ENCODE data around the gene KCNJ10.

Gene KCNJ10

DNA sequence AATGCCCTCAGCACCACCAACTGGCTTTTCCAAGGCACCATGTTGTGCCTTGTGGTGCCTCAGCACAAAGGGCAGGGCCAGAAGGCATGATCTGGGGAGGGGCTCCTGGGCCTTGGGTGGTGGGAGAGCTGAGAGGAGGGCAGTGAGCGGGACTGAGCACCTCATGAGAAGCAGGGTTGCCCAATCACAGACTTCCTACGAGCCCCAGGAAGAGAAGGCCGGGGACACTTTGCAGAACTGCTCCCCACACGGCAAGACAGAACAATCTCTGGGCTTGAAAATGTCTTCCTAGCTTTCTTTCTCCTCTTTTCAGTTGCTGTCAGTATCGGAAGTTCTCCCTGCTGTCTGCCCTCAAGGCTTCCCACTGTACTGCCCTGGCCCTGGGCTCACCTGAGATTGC, 6.8 kb downstream of the KCNJ10 start:
- no peaks in the 10 kb centered on the region for H3K27me3 ChIP-seq (ENCODE audit: low read length)
- TF ChIP-seq EZH2phosphoT487 (conservative IDR thresholded peaks at IDR 0.05; ENCODE audit: low read length): no peak
- TF ChIP-seq, protein P1, sequence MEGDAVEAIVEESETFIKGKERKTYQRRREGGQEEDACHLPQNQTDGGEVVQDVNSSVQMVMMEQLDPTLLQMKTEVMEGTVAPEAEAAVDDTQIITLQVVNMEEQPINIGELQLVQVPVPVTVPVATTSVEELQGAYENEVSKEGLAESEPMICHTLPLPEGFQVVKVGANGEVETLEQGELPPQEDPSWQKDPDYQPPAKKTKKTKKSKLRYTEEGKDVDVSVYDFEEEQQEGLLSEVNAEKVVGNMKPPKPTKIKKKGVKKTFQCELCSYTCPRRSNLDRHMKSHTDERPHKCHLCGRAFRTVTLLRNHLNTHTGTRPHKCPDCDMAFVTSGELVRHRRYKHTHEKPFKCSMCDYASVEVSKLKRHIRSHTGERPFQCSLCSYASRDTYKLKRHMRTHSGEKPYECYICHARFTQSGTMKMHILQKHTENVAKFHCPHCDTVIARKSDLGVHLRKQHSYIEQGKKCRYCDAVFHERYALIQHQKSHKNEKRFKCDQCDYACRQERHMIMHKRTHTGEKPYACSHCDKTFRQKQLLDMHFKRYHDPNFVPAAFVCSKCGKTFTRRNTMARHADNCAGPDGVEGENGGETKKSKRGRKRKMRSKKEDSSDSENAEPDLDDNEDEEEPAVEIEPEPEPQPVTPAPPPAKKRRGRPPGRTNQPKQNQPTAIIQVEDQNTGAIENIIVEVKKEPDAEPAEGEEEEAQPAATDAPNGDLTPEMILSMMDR (IDR thresholded peaks at IDR 0.05; ENCODE audit: insufficient read depth, low read length, poor library complexity, severe bottlenecking): no peak
- no peak overlapping the region for H3K27ac ChIP-seq (ENCODE audit: low read depth, low read length)

DNA sequence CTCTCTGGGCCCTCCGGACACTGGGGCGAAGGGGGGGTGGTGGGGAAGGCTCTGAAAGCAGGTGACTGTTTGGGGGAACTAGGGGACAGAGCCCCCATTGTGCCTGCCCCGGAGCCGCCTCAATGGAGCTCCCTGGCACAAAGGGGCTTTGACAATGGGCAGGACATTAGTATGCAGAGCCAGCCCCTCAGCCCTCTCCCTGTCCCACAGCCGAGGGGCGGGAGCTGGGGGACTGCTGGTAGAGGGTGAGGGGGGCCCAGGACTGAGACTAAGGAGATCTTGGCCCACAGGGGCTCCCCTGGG, 7.8 kb downstream of the KCNJ10 start:
- no peak overlapping the region for H3K27ac ChIP-seq (ENCODE audit: low read depth, low read length)
- no peaks in the 10 kb centered on the region for H3K27me3 ChIP-seq (ENCODE audit: low read length)
- TF ChIP-seq, protein P1 (IDR thresholded peaks at IDR 0.05; ENCODE audit: insufficient read depth, low read length, poor library complexity, severe bottlenecking): no peak
- TF ChIP-seq EZH2phosphoT487 (conservative IDR thresholded peaks at IDR 0.05; ENCODE audit: low read length): no peak
- no peaks in the 10 kb centered on the region for H3F3A ChIP-seq (ENCODE audit: insufficient read depth)
- no peak overlapping the region for H2AFZ ChIP-seq (ENCODE audit: low read depth, low read length, severe bottlenecking)
- H3K79me2 ChIP-seq (ENCODE audit: insufficient read depth, low read length): no peaks in the 10 kb centered on the region
- H3K9me2 ChIP-seq (replicated peaks; ENCODE audit: insufficient read depth, low read length): no peaks in the 10 kb centered on the region
- H3K9ac ChIP-seq (ENCODE audit: low read length): no peak overlapping the region
- no peaks in the 10 kb centered on the region for H4K20me1 ChIP-seq (ENCODE audit: low read depth, low read length)
- no peak overlapping the region for H3K4me2 ChIP-seq (ENCODE audit: low read depth, low read length, poor library complexity, severe bottlenecking)
- no peaks in the 10 kb centered on the region for H3K9me3 ChIP-seq (ENCODE audit: insufficient read depth, low read length)
- H3K4me3 ChIP-seq (ENCODE audit: insufficient read depth, low read length, poor library complexity, severe bottlenecking): no peak overlapping the region
- no peaks in the 10 kb centered on the region for H3K36me3 ChIP-seq (ENCODE audit: low read length)

More for the DNA sequence above, 6.8 kb downstream of the KCNJ10 start:
- H3K9ac ChIP-seq (ENCODE audit: low read length): no peak overlapping the region
- H4K20me1 ChIP-seq (ENCODE audit: low read depth, low read length): no peaks in the 10 kb centered on the region
- no peaks in the 10 kb centered on the region for H3F3A ChIP-seq (ENCODE audit: insufficient read depth)
- H3K9me2 ChIP-seq (replicated peaks; ENCODE audit: insufficient read depth, low read length): no peaks in the 10 kb centered on the region
- no peaks in the 10 kb centered on the region for H3K79me2 ChIP-seq (ENCODE audit: insufficient read depth, low read length)
- H2AFZ ChIP-seq (ENCODE audit: low read depth, low read length, severe bottlenecking): no peak overlapping the region
- H3K4me2 ChIP-seq (ENCODE audit: low read depth, low read length, poor library complexity, severe bottlenecking): no peak overlapping the region
- no peaks in the 10 kb centered on the region for H3K36me3 ChIP-seq (ENCODE audit: low read length)
- H3K4me3 ChIP-seq (ENCODE audit: insufficient read depth, low read length, poor library complexity, severe bottlenecking): no peak overlapping the region
- no peaks in the 10 kb centered on the region for H3K9me3 ChIP-seq (ENCODE audit: insufficient read depth, low read length)

DNA sequence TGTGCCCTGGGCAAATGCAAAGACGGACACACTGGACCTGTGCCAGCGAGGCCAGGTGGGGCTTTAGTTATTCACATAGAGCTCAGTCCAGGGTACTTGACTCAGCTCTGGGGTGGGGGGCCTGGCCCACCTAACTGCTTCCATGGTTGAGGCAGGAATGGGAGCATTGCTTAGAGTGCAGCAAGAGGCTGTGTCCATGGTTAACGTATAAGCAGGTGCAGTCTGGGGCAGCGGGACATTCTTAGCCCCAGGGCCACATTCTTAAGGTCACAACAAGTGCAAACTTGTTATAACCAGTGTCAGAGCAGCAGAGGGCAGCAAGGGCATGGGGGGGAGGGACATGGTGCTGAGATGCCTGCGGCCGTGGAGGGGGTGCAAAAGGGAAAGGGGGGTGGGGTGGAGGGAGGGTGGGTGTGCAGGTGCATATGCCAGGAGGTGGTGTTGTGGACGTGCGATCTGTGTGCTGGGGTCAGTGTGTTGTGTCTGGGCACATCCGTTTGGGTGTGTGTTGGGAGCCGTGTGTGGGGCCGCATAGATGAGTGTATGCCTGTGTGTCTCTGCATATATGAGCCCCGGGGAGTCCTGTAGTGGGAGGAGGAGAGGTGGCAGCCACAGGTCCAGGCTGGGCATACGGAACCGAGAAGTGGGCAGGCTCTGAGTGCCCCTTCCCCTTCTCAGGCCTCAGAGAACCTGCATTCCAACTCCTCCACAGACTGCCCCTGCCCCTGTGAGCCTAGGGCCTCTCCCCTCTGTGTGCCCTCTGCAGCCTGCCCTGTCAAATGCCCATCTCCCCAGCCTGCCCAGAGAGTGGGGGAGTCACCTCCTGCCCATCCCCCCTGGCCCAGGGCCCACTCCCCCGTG, 8.4 kb downstream of the KCNJ10 start:
- H4K20me1 ChIP-seq (ENCODE audit: low read depth, low read length): no peaks in the 10 kb centered on the region

More for the DNA sequence above, 8.4 kb downstream of the KCNJ10 start:
- no peak for TF ChIP-seq EZH2phosphoT487 (conservative IDR thresholded peaks at IDR 0.05; ENCODE audit: low read length)
- TF ChIP-seq, protein P1 (IDR thresholded peaks at IDR 0.05; ENCODE audit: insufficient read depth, low read length, poor library complexity, severe bottlenecking): no peak
- Histone ChIP-seq H3K9me3 (ENCODE audit: insufficient read depth, low read length) (no peaks in the 10 kb centered on the region), H3F3A (ENCODE audit: insufficient read depth) (no peaks in the 10 kb centered on the region), H3K27ac (ENCODE audit: low read depth, low read length) (no peak overlapping the region), H3K79me2 (ENCODE audit: insufficient read depth, low read length) (no peaks in the 10 kb centered on the region), H3K9ac (ENCODE audit: low read length) (no peak overlapping the region), H3K27me3 (ENCODE audit: low read length) (no peaks in the 10 kb centered on the region), H3K4me2 (ENCODE audit: low read depth, low read length, poor library complexity, severe bottlenecking) (no peak overlapping the region), H2AFZ (ENCODE audit: low read depth, low read length, severe bottlenecking) (no peak overlapping the region), H3K36me3 (ENCODE audit: low read length) (no peaks in the 10 kb centered on the region), H3K9me2 (replicated peaks; ENCODE audit: insufficient read depth, low read length) (no peaks in the 10 kb centered on the region), H3K4me3 (ENCODE audit: insufficient read depth, low read length, poor library complexity, severe bottlenecking) (no peak overlapping the region)
